MM.1S (cell line): ENCODE measurements around the gene KLK15.

Experiments
- CTCF ChIP-seq: fragments of 300-600 bp; sonication (generic); IDR thresholded peaks from 2 replicates; pipeline ENCODE4 v1.5.1; 2016; ENCODE audit warnings: antibody characterized with exemption, low read length, mixed read lengths
- EZH2 ChIP-seq: fragments of 300-600 bp; sonication (generic); optimal IDR thresholded peaks from 2 replicates; pipeline ENCODE3; 2017; ENCODE audit warnings: low read depth, mild to moderate bottlenecking, antibody characterized with exemption, low read length, mixed read lengths

- TF ChIP-seq CTCF (no peak), EZH2 (no peak)
Measured at GRCh38 chr19:50808856-50809255, 24.5 kb downstream of the KLK15 start.
